ENCODE results near the gene CYS1.
"Not testable (repeated sequence)": the region's sequence is repeated elsewhere in the genome, so short reads cannot be mapped to it uniquely, and the experiment has no call there.

CYS1 gene

GRCh38 chr2:10030798-10031197 lies 49.4 kb downstream of the CYS1 start:
- not testable (repeated sequence) for DNase-seq (ENCODE audit: low read depth in 2 of 2)

- DNase-seq (ENCODE audit: low read depth in 2 of 2), result no peak
Measured at GRCh38 chr2:10030311-10030736, 49.9 kb downstream of the CYS1 start.

GRCh38 chr2:10029875-10030223 lies 50.4 kb downstream of the CYS1 start:
- DNase-seq (ENCODE audit: low read depth in 2 of 2), result no peak

DNA sequence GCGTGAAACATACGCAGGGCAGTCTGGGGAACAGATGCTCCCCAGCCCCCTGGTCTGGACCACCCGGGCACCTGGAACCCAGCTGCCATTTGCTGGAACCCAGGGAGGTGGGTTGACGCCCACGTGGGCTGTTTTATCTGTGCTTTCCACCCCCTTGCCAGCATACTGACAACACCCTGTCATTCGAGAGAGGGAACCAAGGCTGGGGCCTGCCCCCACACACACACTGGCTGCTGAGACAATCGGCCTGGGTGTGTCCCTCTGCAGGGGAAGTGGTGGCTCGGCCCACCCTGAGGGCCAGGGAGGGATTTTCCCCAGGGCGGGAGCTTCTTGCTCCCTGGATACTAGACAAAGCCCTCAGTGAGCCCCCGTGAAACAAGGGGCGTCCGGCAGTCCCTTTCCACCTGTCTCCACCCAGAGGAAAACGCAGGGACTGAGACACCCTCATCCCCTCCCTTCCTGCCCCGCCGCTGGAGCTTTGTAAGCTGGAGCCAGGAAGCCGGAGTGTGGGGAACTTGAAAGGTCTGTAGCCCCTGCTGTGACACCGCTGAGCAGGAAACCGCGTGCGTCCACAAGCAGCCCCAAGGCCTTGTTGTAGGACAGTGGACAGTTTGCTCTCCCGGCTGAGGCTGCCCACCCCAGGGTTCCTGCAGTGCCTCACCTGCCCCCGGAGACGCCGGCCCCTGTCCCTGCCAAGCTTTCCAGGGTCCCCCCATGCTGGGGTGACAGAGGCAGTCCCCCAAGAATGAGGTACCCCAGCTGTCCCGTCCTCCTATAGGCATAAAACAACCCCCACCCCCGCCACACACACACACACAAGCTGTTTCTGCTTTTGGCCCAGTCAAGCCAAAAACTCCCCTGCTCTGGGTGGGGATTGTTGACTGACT lies 51.0 kb downstream of the CYS1 start:
- DNase-seq (ENCODE audit: low read depth in 2 of 2), result peak in 1 of 2 experiments; percentile 33

- no peak for DNase-seq (ENCODE audit: low read depth in 2 of 2)
Measured at GRCh38 chr2:10028407-10028987, 51.7 kb downstream of the CYS1 start.

DNA sequence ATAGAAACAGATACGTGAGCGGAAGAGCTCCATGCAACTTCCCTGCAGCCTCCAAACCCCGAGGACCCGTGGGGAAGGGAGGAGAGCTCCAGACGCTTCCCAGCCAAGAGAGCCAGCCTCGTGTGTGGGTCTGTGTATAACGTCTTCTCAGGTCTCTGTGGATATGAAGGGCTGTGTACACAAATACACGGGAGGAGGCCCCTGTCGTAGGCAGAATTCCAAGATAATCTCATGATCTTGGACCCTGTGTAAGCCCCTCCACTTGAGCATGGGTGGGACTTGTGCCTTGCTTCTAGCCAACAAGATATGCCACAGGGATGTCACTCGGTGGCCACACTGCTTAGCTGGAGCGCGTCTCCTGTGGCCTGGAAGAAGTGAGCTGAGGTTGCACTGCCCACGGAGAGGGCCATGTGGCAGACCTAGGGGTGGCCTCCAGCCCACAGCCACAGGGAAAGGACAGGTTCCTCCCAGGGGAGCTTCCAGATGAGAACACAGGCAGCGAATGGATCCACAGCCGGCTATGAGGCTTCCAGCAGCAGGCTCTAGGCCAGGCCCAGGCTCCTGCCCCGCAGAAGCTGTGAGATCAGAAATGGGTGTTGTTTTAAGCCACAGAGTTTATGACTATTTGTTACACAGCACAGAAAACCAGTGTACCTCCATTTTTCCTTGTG lies 52.4 kb downstream of the CYS1 start:
- DNase-seq (ENCODE audit: low read depth in 2 of 2), result no peak

- no peak for DNase-seq (ENCODE audit: low read depth in 2 of 2)
Measured at GRCh38 chr2:10026940-10027569, 53.2 kb downstream of the CYS1 start.

DNA sequence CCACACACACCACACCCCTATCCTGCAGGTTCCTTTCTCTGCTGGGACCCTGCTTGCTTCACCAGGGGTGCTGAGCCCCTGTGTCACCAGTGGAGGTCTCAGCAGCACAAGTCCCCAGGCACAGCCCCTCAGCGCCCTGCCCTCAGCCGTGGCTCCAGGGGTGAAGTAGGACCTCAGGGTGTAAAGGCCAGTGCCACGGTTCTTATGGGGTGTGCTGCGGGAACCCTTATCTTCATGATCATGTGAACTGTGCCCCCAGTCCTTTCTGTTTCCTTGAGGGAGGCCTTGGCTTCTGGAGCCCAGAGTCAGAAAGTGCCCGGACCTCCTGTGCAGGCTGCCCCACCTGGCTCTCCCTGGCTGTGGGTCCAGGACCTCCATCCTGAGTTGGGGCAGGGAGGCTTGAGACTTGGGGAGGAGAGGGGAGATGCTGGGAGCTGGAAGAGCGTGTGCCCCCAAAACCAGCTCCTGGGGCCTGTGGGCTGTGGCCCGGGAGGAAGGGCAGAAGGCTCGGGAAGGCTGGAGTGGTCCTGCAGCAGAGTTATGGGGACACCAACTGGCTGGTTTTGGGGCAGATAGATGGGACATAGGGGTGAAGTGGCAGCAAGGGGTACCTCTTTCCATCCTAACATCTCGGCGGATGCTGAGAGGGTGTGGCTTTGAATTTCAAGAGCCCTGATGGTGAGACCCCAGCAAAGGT lies 57.1 kb downstream of the CYS1 start:
- DNase-seq (ENCODE audit: low read depth in 2 of 2), result no peak

DNA sequence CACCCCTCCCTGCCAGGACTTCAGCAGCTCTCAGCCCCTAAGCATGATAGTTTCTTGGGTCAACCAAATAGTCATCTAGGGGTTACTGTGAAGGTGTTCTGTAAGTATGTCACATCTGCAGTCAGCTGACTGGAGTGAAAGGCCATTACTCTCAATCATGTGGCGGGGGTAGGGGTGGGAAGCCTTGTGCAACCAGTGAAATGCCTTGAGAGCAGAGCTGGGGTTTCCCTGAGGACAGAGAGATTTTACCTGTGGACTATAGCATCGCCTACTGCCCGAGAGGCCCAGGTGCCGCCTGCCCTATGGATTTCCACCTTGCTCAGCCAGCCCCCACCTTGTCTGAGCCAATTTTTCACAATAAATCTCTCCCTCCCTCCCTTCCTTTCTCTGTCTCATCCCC lies 57.8 kb downstream of the CYS1 start:
- no peak for DNase-seq (ENCODE audit: low read depth in 2 of 2)

- no peak for DNase-seq (ENCODE audit: low read depth in 2 of 2)
Measured at GRCh38 chr2:10022041-10022421, 58.2 kb downstream of the CYS1 start.

DNA sequence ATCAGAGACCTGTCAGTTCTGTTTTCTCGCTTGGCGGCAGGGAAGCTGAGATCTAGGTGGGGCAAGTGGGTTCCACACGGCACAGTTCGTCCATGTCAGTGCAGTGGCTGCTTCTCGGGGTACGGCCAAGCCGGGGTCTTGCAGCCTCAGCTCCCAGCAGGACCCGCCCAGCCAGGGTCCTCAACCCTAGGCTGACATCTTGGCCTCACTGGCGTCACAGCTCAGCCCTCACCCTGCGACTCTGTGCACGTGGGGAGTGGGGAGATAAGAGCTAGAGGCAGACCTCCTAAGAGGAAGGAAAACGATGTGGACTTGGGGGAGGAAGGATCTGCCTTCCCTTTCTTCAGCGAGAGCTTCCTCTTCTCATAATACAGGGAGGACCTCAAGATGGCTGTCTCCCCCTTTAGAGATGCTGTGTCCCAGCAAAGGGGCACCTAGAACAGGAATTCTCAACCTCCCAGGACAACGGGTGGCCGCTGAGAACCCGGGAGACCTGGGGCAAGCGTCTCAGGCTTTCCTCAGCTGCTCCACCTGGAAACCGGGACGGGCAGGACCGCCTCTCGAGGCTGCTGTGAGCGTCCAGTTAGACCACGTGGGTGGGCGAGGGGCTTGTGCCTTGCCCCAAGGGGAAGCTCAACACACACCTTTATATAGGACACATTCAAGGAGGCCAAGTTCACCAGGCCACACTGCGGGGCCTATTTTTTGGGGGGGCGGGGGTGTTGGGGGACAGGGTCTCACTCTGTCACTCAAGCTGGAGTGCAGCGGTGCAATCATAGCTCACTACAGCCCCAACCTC lies 60.4 kb downstream of the CYS1 start:
- no peak for DNase-seq (ENCODE audit: low read depth in 2 of 2)

DNA sequence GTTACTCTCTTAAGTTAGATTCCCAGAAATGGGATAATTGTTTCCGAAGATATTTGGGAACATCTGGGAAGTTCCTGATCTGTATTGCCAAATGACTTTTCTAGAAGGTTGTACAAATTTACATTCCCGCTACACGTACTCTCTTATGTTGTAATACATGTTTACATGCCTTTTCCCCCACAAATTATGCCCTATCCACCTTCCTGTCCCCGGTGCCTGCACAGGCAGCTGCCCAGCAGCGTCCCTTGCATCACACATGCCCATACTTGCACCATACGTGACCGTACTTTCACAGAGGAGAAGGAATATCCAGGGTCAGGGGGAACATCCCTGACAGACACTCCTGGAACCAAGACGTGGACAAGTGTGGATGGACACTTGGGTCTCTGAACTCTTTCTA lies 61.0 kb downstream of the CYS1 start:
- DNase-seq (ENCODE audit: low read depth in 2 of 2), result no peak

GRCh38 chr2:10017313-10017941 lies 62.8 kb downstream of the CYS1 start:
- DNase-seq (ENCODE audit: low read depth in 2 of 2), result no peak

DNA sequence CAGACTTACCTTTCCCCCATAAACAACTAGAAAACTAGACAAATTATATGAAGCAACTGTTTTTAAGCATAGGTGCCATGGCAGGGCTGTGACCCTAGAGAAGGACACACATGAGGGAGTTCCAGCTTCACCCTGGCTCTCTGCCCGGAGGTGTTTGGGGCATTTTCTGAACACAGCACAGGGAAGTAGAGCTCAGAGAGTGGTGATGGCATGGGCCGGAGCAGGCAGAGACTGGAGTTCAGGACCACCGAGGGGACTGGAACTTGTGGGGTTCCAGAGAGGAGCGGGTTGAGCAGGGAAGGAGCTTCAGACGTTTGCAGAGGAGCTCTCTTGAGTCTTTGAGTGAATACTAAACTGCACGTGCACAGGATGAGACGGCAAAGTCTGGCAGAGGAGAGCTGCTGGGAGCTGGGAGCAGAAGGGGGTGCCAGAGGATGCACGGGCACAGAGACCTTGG lies 63.4 kb downstream of the CYS1 start:
- no peak for DNase-seq (ENCODE audit: low read depth in 2 of 2)

- no peak for DNase-seq (ENCODE audit: low read depth in 2 of 2)
Measured at GRCh38 chr2:10016001-10016801, 64.0 kb downstream of the CYS1 start.

DNA sequence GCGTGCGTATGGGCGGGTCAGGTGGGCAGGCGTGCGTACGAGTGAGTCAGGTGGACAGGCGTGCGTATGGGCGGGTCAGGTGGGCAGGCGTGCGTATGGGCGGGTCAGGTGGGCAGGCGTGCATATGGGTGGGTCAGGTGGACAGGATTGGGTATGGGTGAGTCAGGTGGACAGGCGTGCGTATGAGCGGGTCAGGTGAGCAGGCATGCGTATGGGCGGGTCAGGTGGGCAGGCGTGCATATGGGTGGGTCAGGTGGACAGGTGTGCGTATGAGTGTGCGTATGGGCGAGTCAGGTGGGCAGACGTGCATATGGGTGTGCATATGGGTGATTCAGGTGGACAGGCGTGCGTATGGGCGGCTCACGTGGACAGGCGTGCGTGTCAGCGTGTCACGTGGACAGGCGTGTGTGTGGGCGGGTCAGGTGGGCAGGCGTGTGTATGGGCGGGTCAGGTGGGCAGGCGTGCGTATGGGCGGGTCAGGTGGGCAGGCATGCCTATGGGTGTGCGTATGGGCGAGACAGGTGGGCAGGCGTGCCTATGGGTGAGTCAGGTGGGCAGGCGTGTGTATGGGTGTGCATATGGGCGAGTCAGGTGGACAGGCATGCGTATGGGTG lies 64.7 kb downstream of the CYS1 start:
- not testable (repeated sequence) for DNase-seq (ENCODE audit: low read depth in 2 of 2)

DNA sequence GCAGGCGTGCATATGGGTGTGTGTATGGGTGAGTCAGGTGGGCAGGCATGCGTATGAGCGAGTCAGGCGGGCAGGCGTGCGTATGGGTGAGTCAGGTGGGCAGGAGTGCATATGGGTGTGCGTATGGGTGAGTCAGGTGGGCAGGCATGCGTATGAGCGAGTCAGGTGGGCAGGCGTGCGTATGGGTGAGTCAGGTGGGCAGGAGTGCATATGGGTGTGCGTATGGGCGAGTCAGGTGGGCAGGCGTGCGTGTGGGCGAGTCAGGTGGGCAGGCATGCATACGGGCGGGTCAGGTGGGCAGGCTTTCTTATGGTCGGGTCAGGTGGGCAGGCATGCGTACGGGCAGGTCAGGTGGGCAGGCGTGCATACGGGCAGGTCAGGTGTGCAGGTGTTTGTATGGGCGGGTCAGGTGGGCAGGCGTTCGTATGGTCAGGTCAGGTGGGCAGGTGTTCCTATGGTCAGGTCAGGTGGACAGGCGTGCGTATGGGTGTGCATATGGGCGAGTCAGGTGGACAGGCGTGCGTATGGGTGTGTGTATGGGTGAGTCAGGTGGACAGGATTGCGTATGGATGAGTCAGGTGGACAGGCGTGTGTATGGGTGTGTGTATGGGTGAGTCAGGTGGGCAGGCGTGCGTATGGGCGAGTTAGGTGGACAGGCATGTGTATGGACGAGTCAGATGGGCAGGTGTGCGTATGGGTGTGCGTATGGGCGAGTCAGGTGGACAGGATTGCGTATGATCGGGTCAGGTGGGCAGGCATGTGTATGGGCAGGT lies 65.6 kb downstream of the CYS1 start:
- DNase-seq (ENCODE audit: low read depth in 2 of 2), result no peak
